Spleen (tissue), 7 donors: ENCODE data around the gene MEG3.

Experiments
- CTCF ChIP-seq, 11 experiments: fragments of 200-600 bp in 7 of 11; fragments of 450-650 bp in 4 of 11; sonication (generic) in 4 of 11; IDR thresholded peaks in 8 of 11; conservative IDR thresholded peaks in 3 of 11; 1 replicate in 7 of 11; 2 replicates in 4 of 11; pipeline versions ENCODE4 v1.4.0 to v1.8.0; 2016 to 2021; ENCODE audit warnings: antibody characterized with exemption in 11 of 11, inconsistent platforms in 4 of 11, mild to moderate bottlenecking in 1 of 11
- POLR2A ChIP-seq, 3 donors: fragments of 450-650 bp; IDR thresholded peaks; one replicate each; pipeline ENCODE4 v1.5.1; 2017; ENCODE audit warnings: antibody characterized with exemption in 3 of 3, mild to moderate bottlenecking in 1 of 3
- POLR2AphosphoS5 ChIP-seq, 3 donors: sonication (generic); formaldehyde crosslinking; IDR thresholded peaks; one replicate each; pipeline ENCODE4 v1.5.1; 2017; ENCODE audit warnings: antibody characterized with exemption in 3 of 3
- donor health status: DM: no; HTN: no; CAD: no; lungs with moderate emphysema.
- donor health status: DM: no; HTN: no; CAD: no.
- donor health status: DM: no; HTN: no; CAD: no.

DNA sequence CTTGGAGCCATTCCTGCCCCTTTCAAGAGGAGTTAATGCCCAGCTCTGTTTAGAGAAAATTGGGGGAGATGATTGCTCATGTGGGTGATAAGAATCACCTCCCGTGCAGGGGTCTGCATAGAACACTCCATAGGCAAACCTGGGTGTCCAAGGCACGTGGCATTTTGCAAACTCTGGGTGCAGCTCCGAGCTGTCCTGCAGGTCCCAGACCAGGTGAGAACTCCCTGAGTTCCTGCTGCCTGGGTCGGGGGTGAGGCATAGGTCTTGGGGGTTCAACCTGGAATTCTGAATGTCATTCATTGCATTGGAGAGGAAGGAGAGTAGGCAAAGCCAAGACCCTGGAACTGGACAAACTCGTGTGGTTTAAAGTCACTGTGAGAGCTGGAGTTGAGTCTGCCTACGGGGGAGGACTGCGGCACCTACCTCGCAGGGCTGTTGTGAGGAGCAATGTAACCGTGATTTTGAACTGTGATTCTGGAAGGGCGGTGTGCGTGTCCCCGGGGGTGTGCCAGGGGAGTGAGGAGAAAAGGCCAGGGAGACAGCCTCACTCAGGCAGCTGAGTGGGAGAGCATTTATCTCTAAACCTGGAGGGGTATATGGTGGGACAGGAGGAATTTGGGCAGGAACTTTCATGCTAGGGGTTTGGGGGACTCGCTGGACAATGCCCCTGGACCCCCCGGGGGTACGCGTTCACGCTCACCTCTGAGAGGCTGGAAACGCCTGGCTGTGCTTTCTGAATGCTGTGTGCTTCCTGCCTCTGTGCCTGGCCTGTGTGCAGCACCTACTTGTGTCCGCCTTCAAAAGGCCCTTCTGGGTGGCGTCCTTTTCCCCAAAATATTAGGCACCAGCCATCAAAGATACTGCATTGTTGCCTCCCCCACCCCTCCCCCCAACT, 30.4 kb downstream of the MEG3 start:
- TF ChIP-seq CTCF (IDR thresholded peaks at IDR 0.05 in 8 of 11, conservative IDR thresholded peaks at IDR 0.05 in 3 of 11) (no peak), POLR2A (IDR thresholded peaks at IDR 0.05) (no peak), POLR2AphosphoS5 (IDR thresholded peaks at IDR 0.05) (no peak)
